Mesothelial cell of epicardium (in vitro differentiated cells): ENCODE measurements around the gene CEACAM16. TPM values are rescaled to one million over a fixed set of nuclear protein-coding genes. Genes with fewer than 3 reads are reported as not detected.

Experiments used
- DNase-seq, 2 experiments: peaks; one replicate each; pipeline ENCODE4 v3.0.0; 2021; ENCODE audit warnings: low spot score in 2 of 2; ENCODE audit not compliant: unreplicated experiment in 2 of 2
- H3K27ac Mint-ChIP-seq: 2 replicates; pipeline ENCODE4 v1.8.0; 2021; ENCODE audit warnings: mixed read lengths
- H3K27me3 Mint-ChIP-seq: 2 replicates; pipeline ENCODE4 v1.8.0; 2021; ENCODE audit warnings: low read depth, mixed read lengths
- H3K36me3 Mint-ChIP-seq: 2 replicates; pipeline ENCODE4 v1.8.0; 2021; ENCODE audit warnings: mixed read lengths
- H3K4me1 Mint-ChIP-seq: 2 replicates; pipeline ENCODE4 v1.8.0; 2021; ENCODE audit warnings: mixed read lengths
- H3K4me3 Mint-ChIP-seq: 2 replicates; pipeline ENCODE4 v1.8.0; 2021; ENCODE audit warnings: mild to moderate bottlenecking, moderate library complexity, mixed read lengths
- H3K9me3 Mint-ChIP-seq: 2 replicates; pipeline ENCODE4 v1.8.0; 2021; ENCODE audit warnings: mixed read lengths
- CTCF ChIP-seq: fragments of 200-600 bp; sonication (generic); IDR thresholded peaks from one replicate; pipeline ENCODE4 v1.5.0; 2021; ENCODE audit warnings: antibody characterized with exemption; ENCODE audit not compliant: unreplicated experiment
- total RNA-seq: library from RNA; stranded (reverse); gene quantifications from 3 replicates; pipeline ENCODE4 v1.2.1, GENCODE V29; 2021

CEACAM16 gene
- total RNA-seq, 1 donor from 2014 or later: not detected

DNA sequence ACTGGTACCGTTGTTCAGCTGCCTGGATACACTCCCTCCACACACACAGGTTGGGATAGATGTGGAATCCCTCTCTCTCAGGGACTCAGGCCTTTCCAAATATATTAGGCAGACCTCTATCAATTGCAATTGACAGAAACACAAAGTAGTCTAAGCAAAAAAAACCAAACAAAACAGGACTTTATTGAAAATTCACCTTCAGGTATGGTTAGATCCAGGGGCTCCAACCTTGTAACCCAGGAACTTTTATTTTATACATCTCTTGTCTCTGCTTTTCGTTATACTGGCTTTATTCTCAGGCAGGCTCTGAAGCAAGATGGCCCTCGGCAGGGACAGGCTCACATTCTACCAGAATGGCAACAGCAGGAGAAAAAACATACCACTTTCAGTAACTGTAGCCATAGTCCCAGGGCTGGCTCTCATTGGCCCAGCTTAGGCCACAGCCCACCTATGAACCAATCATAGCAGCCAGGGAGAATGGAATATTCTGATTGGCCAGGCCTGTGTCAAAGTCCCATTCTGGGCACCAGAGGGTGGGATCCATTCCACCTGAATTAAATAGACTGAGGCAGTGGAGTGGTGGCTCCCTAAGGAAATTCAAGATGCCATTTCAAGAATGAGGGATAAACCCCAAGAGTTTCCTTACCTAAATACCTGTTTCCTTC, 40.8 kb upstream of the CEACAM16 start:
- Mint-ChIP-seq H3K36me3 (peaks cover 41% of the 10 kb centered on the region), H3K4me3 (no peak overlapping the region)

DNA sequence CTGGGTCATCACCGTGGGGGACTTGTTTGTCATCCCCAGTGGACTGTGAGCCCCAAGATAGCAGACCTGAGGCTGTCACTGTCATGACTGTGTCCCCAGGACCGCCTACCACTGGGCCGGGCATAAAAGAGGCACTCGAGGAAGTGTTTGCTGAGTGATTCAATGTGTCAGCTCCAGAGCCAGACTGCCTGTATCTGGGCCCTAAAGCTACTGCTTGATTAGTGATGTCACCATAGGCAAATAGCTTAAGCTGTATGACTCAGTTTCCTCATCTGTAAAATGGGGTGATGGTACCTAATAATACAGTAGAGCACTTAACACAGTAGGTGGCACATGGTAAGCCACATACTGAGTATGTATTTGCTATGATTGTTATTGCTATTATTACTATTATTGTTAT, 38.9 kb upstream of the CEACAM16 start:
- TF ChIP-seq CTCF: no peak
- H3K36me3 Mint-ChIP-seq: peaks cover 36% of the 10 kb centered on the region
- no peak for DNase-seq
- H3K4me1 Mint-ChIP-seq: no peaks in the 10 kb centered on the region
- no peak overlapping the region for H3K27ac Mint-ChIP-seq
- H3K4me3 Mint-ChIP-seq: no peak overlapping the region
- no peaks in the 10 kb centered on the region for H3K9me3 Mint-ChIP-seq
- H3K27me3 Mint-ChIP-seq: no peaks in the 10 kb centered on the region

More for the DNA sequence above, 40.8 kb upstream of the CEACAM16 start:
- Mint-ChIP-seq H3K27ac (no peak overlapping the region), H3K27me3 (no peaks in the 10 kb centered on the region), H3K4me1 (no peaks in the 10 kb centered on the region), H3K9me3 (no peaks in the 10 kb centered on the region)
- DNase-seq: no peak
- TF ChIP-seq CTCF: no peak

- no peak for TF ChIP-seq CTCF
- H3K27me3 Mint-ChIP-seq: no peaks in the 10 kb centered on the region
- H3K36me3 Mint-ChIP-seq: peaks cover 31% of the 10 kb centered on the region
- no peak for DNase-seq
- no peaks in the 10 kb centered on the region for H3K9me3 Mint-ChIP-seq
- H3K4me3 Mint-ChIP-seq: no peak overlapping the region
- no peak overlapping the region for H3K27ac Mint-ChIP-seq
- H3K4me1 Mint-ChIP-seq: no peaks in the 10 kb centered on the region
These were observed 37.7 kb upstream of the CEACAM16 start for GRCh38 chr19:44661205-44661604.

DNA sequence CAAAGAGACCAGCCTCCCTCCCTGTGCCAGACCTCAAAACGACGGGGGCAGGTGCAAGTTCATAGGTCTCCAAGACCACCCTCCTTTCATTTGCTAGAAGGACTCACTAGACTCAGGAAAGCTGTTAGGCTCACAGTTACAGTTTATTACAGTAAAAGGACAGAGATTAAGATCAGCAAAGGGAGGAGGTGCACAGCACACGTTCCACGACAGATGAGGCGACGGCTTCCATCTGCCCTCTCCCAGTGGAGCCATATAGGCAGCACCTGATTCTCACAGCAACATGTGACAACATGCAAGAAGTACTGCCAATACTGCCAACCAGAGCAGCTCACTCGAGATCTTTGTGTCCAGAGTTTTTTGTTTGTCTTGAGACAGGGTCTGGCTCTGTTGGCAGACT, 37.0 kb upstream of the CEACAM16 start:
- H3K4me3 Mint-ChIP-seq: no peak overlapping the region
- no peak overlapping the region for H3K27ac Mint-ChIP-seq
- no peaks in the 10 kb centered on the region for H3K27me3 Mint-ChIP-seq
- peaks cover 28% of the 10 kb centered on the region for H3K36me3 Mint-ChIP-seq
- no peak for TF ChIP-seq CTCF
- no peak for DNase-seq
- H3K9me3 Mint-ChIP-seq: no peaks in the 10 kb centered on the region
- no peaks in the 10 kb centered on the region for H3K4me1 Mint-ChIP-seq

GRCh38 chr19:44662691-44663385, 36.1 kb upstream of the CEACAM16 start:
- DNase-seq: no peak
- TF ChIP-seq CTCF: no peak
- H3K27ac Mint-ChIP-seq: no peak overlapping the region

More at GRCh38 chr19:44662691-44663385, 36.1 kb upstream of the CEACAM16 start:
- Mint-ChIP-seq H3K4me1 (no peaks in the 10 kb centered on the region), H3K36me3 (peaks cover 21% of the 10 kb centered on the region), H3K27me3 (no peaks in the 10 kb centered on the region), H3K4me3 (no peak overlapping the region), H3K9me3 (no peaks in the 10 kb centered on the region)
